ENCODE results near the gene ADAMTS19.
"Not testable (repeated sequence)": the region's sequence is repeated elsewhere in the genome, so short reads cannot be mapped to it uniquely, and the experiment has no call there.

The ADAMTS19 gene

GRCh38 chr5:129593525-129593924 is 133.4 kb downstream of the ADAMTS19 start:
- no peak for DNase-seq

- no peak for DNase-seq
Observed at GRCh38 chr5:129601576-129601975, 141.5 kb downstream of the ADAMTS19 start.

- no peak for DNase-seq
Observed at GRCh38 chr5:129608350-129608749, 148.3 kb downstream of the ADAMTS19 start.

- no peak for DNase-seq
Observed at GRCh38 chr5:129609710-129610109, 149.6 kb downstream of the ADAMTS19 start.

- no peak for DNase-seq
Observed at GRCh38 chr5:129616517-129616916, 156.4 kb downstream of the ADAMTS19 start.

GRCh38 chr5:129617206-129617605 is 157.1 kb downstream of the ADAMTS19 start:
- no peak for DNase-seq

- DNase-seq: no peak
Observed at GRCh38 chr5:129619782-129620181, 159.7 kb downstream of the ADAMTS19 start.

- DNase-seq: no peak
Observed at GRCh38 chr5:129622531-129622930, 162.4 kb downstream of the ADAMTS19 start.

- no peak for DNase-seq
Observed at GRCh38 chr5:129629575-129629974, 169.5 kb downstream of the ADAMTS19 start.

GRCh38 chr5:129630101-129630500 is 170.0 kb downstream of the ADAMTS19 start:
- no peak for DNase-seq

- no peak for DNase-seq
Observed at GRCh38 chr5:129631961-129632360, 171.9 kb downstream of the ADAMTS19 start.

GRCh38 chr5:129637501-129637900 is 177.4 kb downstream of the ADAMTS19 start:
- not testable (repeated sequence) for DNase-seq

- DNase-seq: no peak
Observed at GRCh38 chr5:129639331-129639730, 179.2 kb downstream of the ADAMTS19 start.

GRCh38 chr5:129652349-129653056 is 192.4 kb downstream of the ADAMTS19 start:
- no peak for DNase-seq

GRCh38 chr5:129653057-129653375 is 192.9 kb downstream of the ADAMTS19 start:
- no peak for DNase-seq

GRCh38 chr5:129653442-129653841 is 193.3 kb downstream of the ADAMTS19 start:
- DNase-seq: no peak

GRCh38 chr5:129656952-129657351 is 196.9 kb downstream of the ADAMTS19 start:
- DNase-seq: no peak

GRCh38 chr5:129658801-129659200 is 198.7 kb downstream of the ADAMTS19 start:
- no peak for DNase-seq

GRCh38 chr5:129661366-129662035 is 201.4 kb downstream of the ADAMTS19 start:
- DNase-seq: no peak

- DNase-seq: peak; percentile 73
Observed at GRCh38 chr5:129664336-129664937, 204.3 kb downstream of the ADAMTS19 start.

- peak; percentile 71 for DNase-seq
Observed at GRCh38 chr5:129670957-129671500, 210.9 kb downstream of the ADAMTS19 start.

- DNase-seq: no peak
Observed at GRCh38 chr5:129672006-129672405, 211.9 kb downstream of the ADAMTS19 start.

- no peak for DNase-seq
Observed at GRCh38 chr5:129679671-129680070, 219.6 kb downstream of the ADAMTS19 start.

- no peak for DNase-seq
Observed at GRCh38 chr5:129687941-129688340, 227.8 kb downstream of the ADAMTS19 start.

Measured in kidney glomerular epithelial cell (primary cell).